HG03378 (cell line): ENCODE results near the gene CA14.
"Not testable (repeated sequence)": the region's sequence is repeated elsewhere in the genome, so short reads cannot be mapped to it uniquely, and the experiment has no call there.

ENCODE experiments used
- ATAC-seq: cut with Tn5 transposase; IDR thresholded peaks from one replicate; pipeline ENCODE4 v1.9.1; 2021; ENCODE audit warnings: mild to moderate bottlenecking, moderate library complexity; ENCODE audit not compliant: unreplicated experiment

The CA14 gene

GRCh38 chr1:150235852-150236613 lies 21.5 kb upstream of the CA14 start, which contains the start of gene ANP32E:
ANP32E (minus strand) TSS chr1:150236112; CDS start chr1:150235786, 326 bp downstream.
- ATAC-seq: peak; percentile 88

- no peak for ATAC-seq
Observed at GRCh38 chr1:150236614-150237100, 20.9 kb upstream of the CA14 start.

- not testable (repeated sequence) for ATAC-seq
Observed at GRCh38 chr1:150237176-150237575, 20.4 kb upstream of the CA14 start.

GRCh38 chr1:150237746-150238145 lies 19.8 kb upstream of the CA14 start:
- ATAC-seq: no peak

- ATAC-seq: no peak
Observed at GRCh38 chr1:150243003-150243402, 14.6 kb upstream of the CA14 start.

GRCh38 chr1:150249936-150250335 lies 7.6 kb upstream of the CA14 start:
- no peak for ATAC-seq

- ATAC-seq: no peak
Observed at GRCh38 chr1:150256198-150256553, 1.4 kb upstream of the CA14 start.

- ATAC-seq: no peak
Observed at GRCh38 chr1:150256554-150257341, 826 bp upstream of the CA14 start.

- ATAC-seq: no peak
Observed at GRCh38 chr1:150259217-150259616, 1.6 kb downstream of the CA14 start.

- ATAC-seq: no peak
Observed at GRCh38 chr1:150259758-150260669, 2.4 kb downstream of the CA14 start.

GRCh38 chr1:150261367-150261766 lies 3.8 kb downstream of the CA14 start:
- no peak for ATAC-seq

- ATAC-seq: no peak
Observed at GRCh38 chr1:150262388-150263320, 5.1 kb downstream of the CA14 start.

GRCh38 chr1:150263549-150263948 lies 6.0 kb downstream of the CA14 start:
- no peak for ATAC-seq

- ATAC-seq: no peak
Observed at GRCh38 chr1:150267896-150268295, 10.3 kb downstream of the CA14 start.

- ATAC-seq: peak; percentile 22
Observed at GRCh38 chr1:150268340-150268704, 10.7 kb downstream of the CA14 start.

GRCh38 chr1:150268705-150269403 lies 11.3 kb downstream of the CA14 start, which contains the start of gene APH1A:
APH1A (minus strand) TSS chr1:150269016; CDS start chr1:150268810, 206 bp downstream.
- ATAC-seq: peak; percentile 62

GRCh38 chr1:150269451-150269850 lies 11.9 kb downstream of the CA14 start:
- ATAC-seq: no peak

GRCh38 chr1:150271291-150271959 lies 13.9 kb downstream of the CA14 start:
- no peak for ATAC-seq

GRCh38 chr1:150273311-150273710 lies 15.7 kb downstream of the CA14 start:
- ATAC-seq: no peak
